Chondrocyte (in vitro differentiated cells): Measurements from ENCODE around the gene UGT2B17. TPM values are rescaled to one million over a fixed set of nuclear protein-coding genes. Genes with fewer than 3 reads are reported as not detected.
"Not testable (repeated sequence)": the region's sequence is repeated elsewhere in the genome, so short reads cannot be mapped to it uniquely, and the experiment has no call there.

Experiments
- DNase-seq: peaks from one replicate; pipeline ENCODE4 v3.0.0; 2021; ENCODE audit warnings: mixed read lengths, low spot score
- H3K27ac Mint-ChIP-seq: one replicate; pipeline ENCODE4 v1.8.0; 2021; ENCODE audit warnings: mild to moderate bottlenecking, moderate library complexity, mixed read lengths; ENCODE audit not compliant: unreplicated experiment
- H3K27me3 Mint-ChIP-seq: 2 replicates; pipeline ENCODE4 v1.8.0; 2021; ENCODE audit warnings: low read depth, mixed read lengths
- H3K36me3 Mint-ChIP-seq: 2 replicates; pipeline ENCODE4 v1.8.0; 2021; ENCODE audit warnings: low read depth, mixed read lengths
- H3K4me1 Mint-ChIP-seq: 2 replicates; pipeline ENCODE4 v1.8.0; 2021; ENCODE audit warnings: low read depth, mild to moderate bottlenecking, mixed read lengths
- H3K4me3 Mint-ChIP-seq: one replicate; pipeline ENCODE4 v1.8.0; 2021; ENCODE audit warnings: mild to moderate bottlenecking, moderate library complexity, mixed read lengths; ENCODE audit not compliant: unreplicated experiment
- H3K9me3 Mint-ChIP-seq: 2 replicates; pipeline ENCODE4 v1.8.0; 2021; ENCODE audit warnings: low read depth, mixed read lengths
- CTCF ChIP-seq: fragments of 200-600 bp; sonication (generic); IDR thresholded peaks from 2 replicates; pipeline ENCODE4 v1.5.0; 2021; ENCODE audit warnings: antibody characterized with exemption, mild to moderate bottlenecking, moderate library complexity
- total RNA-seq: library from RNA; stranded (reverse); gene quantifications from 3 replicates; pipeline ENCODE4 v1.2.1, GENCODE V29; 2021

The UGT2B17 gene
- total RNA-seq, 1 donor from 2014 or later = not detected

- Mint-ChIP-seq H3K36me3 (no peaks in the 10 kb centered on the region), H3K4me1 (no peaks in the 10 kb centered on the region), H3K9me3 (peaks cover 4% of the 10 kb centered on the region), H3K27ac (no peak overlapping the region), H3K4me3 (no peak overlapping the region), H3K27me3 (no peaks in the 10 kb centered on the region)
- no peak for TF ChIP-seq CTCF
- DNase-seq = no peak
Measured at GRCh38 chr4:68577590-68577989, 1.5 kb upstream of the UGT2B17 start.

GRCh38 chr4:68575636-68576035, 486 bp downstream of the UGT2B17 start:
- not testable (repeated sequence) for H3K27ac Mint-ChIP-seq, H3K9me3 Mint-ChIP-seq, H3K27me3 Mint-ChIP-seq, H3K36me3 Mint-ChIP-seq, H3K4me1 Mint-ChIP-seq, H3K4me3 Mint-ChIP-seq, DNase-seq

DNA sequence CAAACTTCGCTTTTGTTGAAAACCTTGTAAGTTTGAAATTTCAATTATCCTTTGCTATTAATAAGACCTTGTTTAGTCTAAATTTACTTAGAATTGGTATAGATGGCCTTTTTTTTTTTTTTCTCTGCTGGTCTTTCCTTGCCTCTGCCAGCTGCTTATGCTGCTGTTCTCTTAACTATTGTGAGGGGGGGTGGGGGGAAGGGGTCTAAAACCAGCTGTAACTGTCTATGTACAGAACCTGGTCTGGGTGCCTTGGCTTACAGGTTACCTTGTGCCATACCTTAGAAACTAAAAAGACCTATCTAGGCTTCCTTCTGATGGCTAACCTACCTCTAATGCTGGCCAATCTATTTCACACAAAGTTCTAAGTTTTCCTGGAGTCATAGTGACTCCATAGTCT, 1.0 kb downstream of the UGT2B17 start:
- TF ChIP-seq CTCF = no peak
- Mint-ChIP-seq H3K4me1 (no peaks in the 10 kb centered on the region), H3K27me3 (no peaks in the 10 kb centered on the region), H3K4me3 (no peak overlapping the region), H3K27ac (no peak overlapping the region), H3K9me3 (no peaks in the 10 kb centered on the region), H3K36me3 (no peaks in the 10 kb centered on the region)
- no peak for DNase-seq

DNA sequence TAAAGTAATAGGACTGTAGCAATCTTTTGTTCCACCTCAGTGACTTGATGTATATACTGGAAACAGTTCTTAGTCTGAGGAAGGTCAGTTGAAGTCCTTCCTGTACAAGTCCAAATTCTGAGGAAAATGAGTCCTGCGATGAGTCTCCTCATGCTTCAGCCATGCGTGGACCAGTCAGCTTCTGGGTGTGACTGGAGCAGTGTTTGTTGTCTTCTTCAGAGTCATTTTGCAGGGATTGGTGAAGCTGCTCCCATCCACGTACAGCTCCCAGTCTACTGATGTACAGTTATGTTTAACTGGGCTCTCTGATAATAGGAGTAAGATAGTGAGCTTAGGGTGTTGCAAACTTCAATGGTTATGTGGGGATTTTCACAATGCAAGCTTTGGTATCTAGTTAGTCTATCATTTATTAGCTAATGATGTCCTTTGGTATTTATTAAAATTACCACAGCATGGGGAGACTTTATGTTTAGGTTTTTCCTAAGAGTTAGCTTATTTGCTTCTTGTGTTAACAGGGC, 3.4 kb downstream of the UGT2B17 start:
- no peaks in the 10 kb centered on the region for H3K4me1 Mint-ChIP-seq

GRCh38 chr4:68570122-68570507, 6.0 kb downstream of the UGT2B17 start:
- Mint-ChIP-seq H3K4me1 (no peaks in the 10 kb centered on the region), H3K27ac (no peak overlapping the region), H3K4me3 (no peak overlapping the region), H3K27me3 (no peaks in the 10 kb centered on the region), H3K36me3 (no peaks in the 10 kb centered on the region), H3K9me3 (no peaks in the 10 kb centered on the region)
- no peak for DNase-seq
- TF ChIP-seq CTCF = no peak

More for the DNA sequence above, 3.4 kb downstream of the UGT2B17 start:
- H3K9me3 Mint-ChIP-seq = no peaks in the 10 kb centered on the region
- no peak for TF ChIP-seq CTCF
- H3K27me3 Mint-ChIP-seq = no peaks in the 10 kb centered on the region
- H3K36me3 Mint-ChIP-seq = no peaks in the 10 kb centered on the region
- H3K4me3 Mint-ChIP-seq = no peak overlapping the region
- DNase-seq = no peak
- H3K27ac Mint-ChIP-seq = no peak overlapping the region

GRCh38 chr4:68569466-68570121, 6.5 kb downstream of the UGT2B17 start:
- Mint-ChIP-seq H3K9me3 (no peaks in the 10 kb centered on the region), H3K27me3 (no peaks in the 10 kb centered on the region), H3K27ac (no peak overlapping the region), H3K36me3 (no peaks in the 10 kb centered on the region), H3K4me3 (no peak overlapping the region), H3K4me1 (no peaks in the 10 kb centered on the region)
- no peak for DNase-seq
- TF ChIP-seq CTCF = no peak

DNA sequence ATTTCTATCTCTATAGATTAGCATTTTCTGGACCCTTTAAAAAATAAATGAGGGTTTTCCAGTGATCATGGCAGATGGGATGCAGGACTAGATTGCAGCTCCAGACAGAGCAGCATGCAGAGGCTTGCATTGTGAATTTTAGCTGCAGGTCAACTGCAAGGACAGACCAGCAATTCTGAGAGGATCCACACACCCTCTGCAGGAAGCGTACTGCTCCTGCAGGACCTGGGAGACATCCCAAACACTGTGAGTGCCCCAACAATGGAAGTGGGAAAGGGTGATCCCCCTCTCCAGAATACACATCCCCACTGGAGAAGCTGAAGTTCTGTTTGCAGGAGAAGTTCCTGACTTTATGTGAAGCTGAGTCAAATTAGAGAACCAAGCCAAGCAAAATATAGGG, 7.1 kb downstream of the UGT2B17 start:
- H3K27me3 Mint-ChIP-seq, DNase-seq, H3K4me1 Mint-ChIP-seq, H3K4me3 Mint-ChIP-seq, H3K36me3 Mint-ChIP-seq, H3K27ac Mint-ChIP-seq, H3K9me3 Mint-ChIP-seq: not testable (repeated sequence)

GRCh38 chr4:68568535-68568934, 7.6 kb downstream of the UGT2B17 start:
- not testable (repeated sequence) for H3K27ac Mint-ChIP-seq, H3K9me3 Mint-ChIP-seq, H3K4me3 Mint-ChIP-seq, H3K4me1 Mint-ChIP-seq, H3K27me3 Mint-ChIP-seq, H3K36me3 Mint-ChIP-seq, DNase-seq
